HepG2 (cell line): ENCODE measurements around the gene PRSS36. TPM values are rescaled to one million over a fixed set of nuclear protein-coding genes. Genes with fewer than 3 reads are reported as not detected.

Experiments
- ATF3 ChIP-seq: sonication (generic); formaldehyde crosslinking; IDR thresholded peaks from 2 replicates; pipeline ENCODE4 v1.4.0; 2020; ENCODE audit warnings: missing genetic modification reagents
- FOSL2 ChIP-seq: sonication (generic); formaldehyde crosslinking; IDR thresholded peaks from 2 replicates; pipeline ENCODE4 v1.4.0; 2020; ENCODE audit warnings: missing genetic modification reagents
- IKZF5 ChIP-seq: IDR thresholded peaks from 2 replicates; pipeline ENCODE4 v1.6.1; 2018; ENCODE audit warnings: missing genetic modification reagents, mild to moderate bottlenecking, missing compliant biosample characterization
- NR2F1 ChIP-seq, 2 experiments: fragments of 450-650 bp in 1 of 2; formaldehyde crosslinking in 1 of 2; IDR thresholded peaks; 2 replicates each; pipeline versions ENCODE4 v1.5.0 to v1.6.1; 2016 to 2020; ENCODE audit warnings: mild to moderate bottlenecking in 1 of 2, missing compliant biosample characterization in 1 of 2, missing genetic modification reagents in 1 of 2, moderate library complexity in 1 of 2
- NR2F6 ChIP-seq, 2 experiments: IDR thresholded peaks; 2 replicates each; pipeline ENCODE4 v1.6.1; 2016; ENCODE audit warnings: antibody characterized with exemption in 1 of 2, mild to moderate bottlenecking in 1 of 2
- PAXIP1 ChIP-seq: sonication (generic); formaldehyde crosslinking; conservative IDR thresholded peaks from 2 replicates; pipeline ENCODE4 v1.4.0; 2020; ENCODE audit warnings: mild to moderate bottlenecking, missing genetic modification reagents, moderate library complexity
- TCF12 ChIP-seq, 2 experiments: fragments of 450-650 bp in 1 of 2; sonication (generic) in 1 of 2; formaldehyde crosslinking in 1 of 2; IDR thresholded peaks; 2 replicates each; pipeline versions ENCODE4 v1.6.1 to v1.8.0; 2017 to 2022; ENCODE audit warnings: antibody characterized with exemption in 1 of 2, mild to moderate bottlenecking in 1 of 2, missing genetic modification reagents in 1 of 2, moderate library complexity in 1 of 2
- ZBTB10 ChIP-seq: sonication (generic); formaldehyde crosslinking; IDR thresholded peaks from 2 replicates; pipeline ENCODE4 v1.4.0; 2020; ENCODE audit warnings: missing genetic modification reagents, borderline replicate concordance
- ZFP82 ChIP-seq: sonication (generic); formaldehyde crosslinking; IDR thresholded peaks from 2 replicates; pipeline ENCODE4 v1.5.1; 2020; ENCODE audit warnings: mild to moderate bottlenecking, missing genetic modification reagents, borderline replicate concordance
- ZNF382 ChIP-seq: sonication (generic); formaldehyde crosslinking; IDR thresholded peaks from 2 replicates; pipeline ENCODE4 v1.5.0; 2020; ENCODE audit warnings: missing genetic modification reagents, mild to moderate bottlenecking, borderline replicate concordance
- ZNF383 ChIP-seq: sonication (generic); formaldehyde crosslinking; IDR thresholded peaks from 2 replicates; pipeline ENCODE4 v1.4.0; 2020; ENCODE audit warnings: missing genetic modification reagents, mild to moderate bottlenecking, borderline replicate concordance
- ZNF503 ChIP-seq: sonication (generic); formaldehyde crosslinking; IDR thresholded peaks from 2 replicates; pipeline ENCODE4 v1.4.0; 2020; ENCODE audit warnings: missing genetic modification reagents
- ZNF770 ChIP-seq: sonication (generic); formaldehyde crosslinking; IDR thresholded peaks from 2 replicates; pipeline ENCODE4 v1.5.0; 2020; ENCODE audit warnings: mild to moderate bottlenecking, missing genetic modification reagents
- polyA plus RNA-seq, 8 experiments: library from polyadenylated mRNA; depleted of rRNA in 3 of 8; stranded (reverse) in 7 of 8; unstranded in 1 of 8; fragments of >200 nt; fragmentation: Illumina TruSeq in 4 of 8; extraction: Trizol in 4 of 8; gene quantifications; 2 replicates each; pipeline versions ENCODE4 v1.2.1 to v1.2.3, GENCODE V29; 2011 to 2016; ENCODE audit warnings: low read depth in 4 of 8, missing spikeins in 1 of 8, mixed read lengths in 1 of 8; ENCODE audit not compliant: insufficient read depth in 1 of 8
- total RNA-seq, 5 experiments: library from RNA; depleted of rRNA; stranded (reverse); fragments of >200 nt; fragmentation: Illumina TruSeq; extraction: Trizol; gene quantifications; 2 replicates each; pipeline ENCODE4 v1.2.3, GENCODE V29; 2016; ENCODE audit warnings: low read depth in 1 of 5

Gene PRSS36
- total and polyA plus RNA-seq, 2 of the 13 experiments (the other 11 are each of a cell fraction or from before 2014, with no cell fraction given) = 1.5 to 2.1 TPM

GRCh38 chr16:31149894-31150890 lies at the start of gene PRSS36 (continued):
- TF ChIP-seq ATF3 (CRISPR knock-in tag) (peak; percentile 53; the same call in 1 of the 2 replicates), ZNF382 (CRISPR knock-in tag) (no peak), NR2F1 (CRISPR knock-in tag; IDR thresholded peaks at IDR 0.05) (peak in 1 of 2 experiments; percentile 44; a peak in 1 of 4 replicates), IKZF5 (CRISPR knock-in tag) (no peak), ZNF383 (CRISPR knock-in tag) (no peak), FOSL2 (peak; percentile 93), TCF12 (IDR thresholded peaks at IDR 0.05) (no peak), TCF12 (CRISPR knock-in tag; IDR thresholded peaks at IDR 0.05) (no peak), ZNF503 (CRISPR knock-in tag) (no peak), NR2F6 (IDR thresholded peaks at IDR 0.05) (0 out of 2 replicates have a peak, but pooled peaks have one; percentile 9), NR2F6 (CRISPR knock-in tag; IDR thresholded peaks at IDR 0.05) (peak; percentile 63; the same call in 1 of the 2 replicates), PAXIP1 (CRISPR knock-in tag) (peak; percentile 56), ZBTB10 (CRISPR knock-in tag) (peak; percentile 76; the same call in 1 of the 2 replicates), ZNF770 (CRISPR knock-in tag) (peak; percentile 29; the same call in 1 of the 2 replicates), ZFP82 (CRISPR knock-in tag) (no peak)
